Subcutaneous adipose tissue (tissue), 4 donors: ENCODE data around the gene THBS1. TPM values are rescaled to one million over a fixed set of nuclear protein-coding genes. Genes with fewer than 3 reads are reported as not detected.

Experiments
- CTCF ChIP-seq: fragments of 450-650 bp; IDR thresholded peaks from one replicate; pipeline ENCODE4 v1.5.1; 2016; ENCODE audit warnings: low read depth, mild to moderate bottlenecking, control low read depth, antibody characterized with exemption, moderate library complexity
- total RNA-seq, 4 donors: library from RNA; depleted of rRNA; stranded (reverse); fragments of >200 nt; gene quantifications; one replicate each; pipeline ENCODE4 v1.1.0, GENCODE V29; 2016

THBS1 gene
- total RNA-seq, 4 donors from 2014 or later, result 95.5 to 1,261 (median 601) TPM

GRCh38 chr15:39573844-39574243 is 7.0 kb upstream of the THBS1 start:
- no peak for TF ChIP-seq CTCF

DNA sequence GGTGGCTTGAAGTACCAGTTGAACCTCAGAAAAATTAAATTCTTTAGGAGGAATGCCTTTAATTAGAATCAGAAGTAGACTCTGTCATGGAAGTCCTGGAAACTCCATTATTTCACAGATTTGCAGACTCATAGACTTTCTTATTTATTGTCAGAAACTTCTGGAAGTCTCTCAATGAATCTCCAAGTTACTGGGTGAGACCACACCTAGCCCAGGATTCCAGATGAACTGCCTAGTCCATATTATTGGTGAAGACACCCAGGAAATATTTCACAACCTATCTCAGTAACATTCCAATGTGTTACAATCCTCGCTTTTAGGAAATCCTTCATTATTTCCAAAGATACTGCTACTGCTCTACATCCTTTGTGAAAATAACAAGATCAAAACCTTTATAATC is 6.5 kb upstream of the THBS1 start:
- no peak for TF ChIP-seq CTCF

DNA sequence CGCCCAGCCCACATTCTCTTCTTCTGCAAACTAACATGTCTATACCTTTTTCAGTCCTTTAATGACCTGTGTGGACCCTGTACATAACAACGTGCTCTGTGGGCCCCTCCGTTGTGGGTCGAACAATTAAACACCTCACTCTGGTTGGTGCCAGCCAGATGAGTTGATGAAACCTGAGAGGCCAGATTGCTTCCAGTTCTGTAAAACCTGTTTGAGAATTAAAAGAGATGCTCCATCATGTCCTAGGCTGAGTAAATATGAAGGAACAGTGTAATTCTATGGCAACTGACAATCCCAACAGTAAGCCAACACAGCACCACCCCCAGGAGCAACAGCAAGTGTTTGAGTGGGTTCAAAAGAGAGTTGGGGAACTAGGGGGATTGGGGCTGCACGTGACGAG is 5.7 kb upstream of the THBS1 start:
- TF ChIP-seq CTCF, result no peak

DNA sequence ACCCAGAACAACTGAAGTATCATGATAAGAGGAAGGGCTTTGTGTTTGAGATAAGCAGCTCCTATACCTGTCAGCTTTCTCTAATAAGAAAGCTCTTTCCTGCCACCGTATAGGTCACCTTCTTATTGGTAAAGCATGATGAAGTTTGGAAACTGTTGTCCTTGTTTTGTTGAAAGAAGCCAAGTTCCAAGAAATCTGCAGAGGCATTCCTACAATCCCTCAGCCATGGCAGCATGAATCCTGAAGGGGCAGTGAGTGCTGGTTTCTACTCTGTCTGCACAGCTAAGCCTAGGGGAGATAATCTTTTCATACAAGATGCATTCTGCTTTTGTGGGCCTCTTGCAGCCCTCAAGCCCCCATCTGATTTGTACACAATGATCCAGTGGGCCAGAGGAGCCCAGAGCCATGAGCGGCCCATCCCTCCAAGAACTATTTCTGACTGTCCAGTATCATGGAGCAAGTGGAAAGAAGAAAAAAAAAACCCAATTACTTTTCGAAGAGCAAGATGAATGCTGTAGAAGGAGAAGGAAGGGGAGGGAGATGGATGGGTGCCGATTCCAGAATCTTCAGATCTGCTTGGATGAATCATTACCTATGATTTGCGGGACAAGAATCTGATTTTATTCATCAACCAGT is 1.9 kb upstream of the THBS1 start:
- no peak for TF ChIP-seq CTCF

- TF ChIP-seq CTCF, result no peak
Measured at GRCh38 chr15:39579487-39580116, 1.3 kb upstream of the THBS1 start.

GRCh38 chr15:39580117-39580484 is 778 bp upstream of the THBS1 start:
- TF ChIP-seq CTCF, result no peak

DNA sequence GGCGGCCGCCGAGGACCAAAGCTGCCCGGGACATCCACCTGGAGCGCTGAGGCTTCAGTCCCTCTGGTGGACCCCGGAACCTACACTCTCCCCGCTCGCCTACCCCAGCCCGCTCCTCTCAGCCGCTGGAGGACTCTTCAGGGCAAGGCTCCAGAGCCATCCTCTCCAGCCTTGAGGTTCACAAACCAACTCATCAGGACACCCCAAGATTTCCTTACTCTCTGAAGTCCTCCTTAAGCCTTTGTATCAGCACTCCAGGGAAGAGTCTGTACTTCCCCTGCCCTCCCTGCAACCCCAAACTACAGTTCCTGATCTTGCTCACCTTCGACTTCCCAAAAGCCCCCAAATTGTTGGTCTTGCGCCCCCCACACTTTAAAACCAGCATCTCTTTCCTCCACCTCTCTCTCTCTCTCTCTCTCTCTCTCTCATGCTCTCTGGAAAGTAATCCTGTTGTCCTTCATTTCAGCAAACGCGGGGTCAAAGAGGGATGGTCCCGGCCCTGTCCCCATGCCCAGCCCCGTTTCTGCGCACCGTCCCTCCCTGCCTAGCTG is 438 bp downstream of the THBS1 start:
- no peak for TF ChIP-seq CTCF
